Adrenal gland (tissue), 12 donors: ENCODE data around the gene IMP3. TPM values are rescaled to one million over a fixed set of nuclear protein-coding genes. Genes with fewer than 3 reads are reported as not detected.

Experiments used
- DNase-seq, 7 donors: peaks; one replicate each; pipeline ENCODE4 v3.0.0-alpha.2; 2019 to 2020
- H3K27ac ChIP-seq, 5 donors: fragments of 200-600 bp; sonication (generic) in 4 of 5; 1 replicate in 3 of 5; 2 replicates in 2 of 5; pipeline versions ENCODE4 v1.5.1 to v1.8.0; 2016 to 2020; ENCODE audit warnings: mild to moderate bottlenecking in 1 of 5
- H3K27me3 ChIP-seq: fragments of 200-600 bp; 2 replicates; pipeline ENCODE4 v1.8.0; 2021
- H3K36me3 ChIP-seq, 2 donors: fragments of 200-600 bp; replicated peaks in 1 of 2; 1 replicate in 1 of 2; 2 replicates in 1 of 2; pipeline versions ENCODE4 v1.5.1 to v1.8.0; 2018 to 2022
- H3K4me1 ChIP-seq, 2 donors: fragments of 200-600 bp; replicated peaks in 1 of 2; 1 replicate in 1 of 2; 2 replicates in 1 of 2; pipeline versions ENCODE4 v1.5.1 to v1.8.0; 2018 to 2021
- H3K4me3 ChIP-seq, 4 donors: fragments of 200-600 bp; sonication (generic) in 3 of 4; one replicate each; pipeline ENCODE4 v1.5.1; 2016 to 2018
- H3K9me3 ChIP-seq, 3 donors: fragments of 200-600 bp; sonication (generic) in 1 of 3; replicated peaks in 1 of 3; 1 replicate in 2 of 3; 2 replicates in 1 of 3; pipeline versions ENCODE4 v1.5.1 to v1.8.0; 2016 to 2021
- CTCF ChIP-seq, 6 experiments: fragments of 450-650 bp in 4 of 6; fragments of 200-600 bp in 2 of 6; sonication (generic) in 1 of 6; IDR thresholded peaks; 1 replicate in 5 of 6; 2 replicates in 1 of 6; pipeline versions ENCODE4 v1.5.1 to v1.8.0; 2016 to 2021; ENCODE audit warnings: antibody characterized with exemption in 6 of 6, mild to moderate bottlenecking in 2 of 6, moderate library complexity in 1 of 6
- POLR2A ChIP-seq, 2 donors: fragments of 450-650 bp; IDR thresholded peaks; one replicate each; pipeline ENCODE4 v1.6.1; 2017; ENCODE audit warnings: antibody characterized with exemption in 2 of 2, mild to moderate bottlenecking in 2 of 2, moderate library complexity in 1 of 2
- WGBS, 4 donors: extraction: QIAGEN DNeasy Blood & Tissue Kit in 2 of 4; methylation state at CpG; one replicate each; pipeline versions ENCODE4 v1.1.5 to v1.1.7; 2013 to 2017; 5-methylcytosine and 5-hydroxymethylcytosine counted together
- intact Hi-C, 2 donors: fragments of 100-400 bp; cut with DNase I; formaldehyde crosslinking; loops; one replicate each; pipeline versions ENCODE4 v1.14.1 to v1.15.0; 2022 to 2023
- polyA plus RNA-seq, 3 donors: library from polyadenylated mRNA; stranded (reverse); fragments of 200-250 nt in 2 of 3; fragments of 350-450 nt in 1 of 3; fragmentation: Illumina TruSeq in 1 of 3; extraction: RNeasy Lipid Tissue Mini Kit (QIAGEN cat#74804) in 1 of 3; gene quantifications; one replicate each; pipeline ENCODE4 v1.2.3, GENCODE V29; 2013 to 2014
- total RNA-seq, 9 donors: library from RNA; depleted of rRNA in 4 of 9; stranded (reverse); fragments of >200 nt in 4 of 9; fragments of 120-200 nt in 1 of 9; fragmentation: NEBNext Ultra II Directional in 1 of 9; extraction: Animal tissue kit (Norgen Biotek cat#: 25700) in 1 of 9; gene quantifications; one replicate each; pipeline versions ENCODE4 v1.1.0 to v1.2.4, GENCODE V29; 2013 to 2023
- donor health status: healthy with polysubstance abuse.
- donor health status: Bipolar disorder and iron deficiency.
- donor health status: DM: yes; HTN: yes; CAD: no.
- donor health status: DM: no; HTN: no; CAD: no.
- donor health status: DM: no; HTN: no; CAD: no.
- donor health status: DM: yes; HTN: yes; CAD: no.

IMP3 gene
- total and polyA plus RNA-seq, 12 donors = 49.8 to 161 (median 84.0) TPM

GRCh38 chr15:75672646-75673425 is 32.8 kb upstream of the IMP3 start:
- 58 to 68% (median 64%) methylated on average over 5 to 14 of the region's 14 CpGs for WGBS, 4 donors
- H3K27ac ChIP-seq = peak overlapping the region in 2 of 5 donors; percentile 60 to 73
- no peaks in the 10 kb centered on the region for H3K36me3 ChIP-seq
- intact Hi-C loops = no loop called here
- H3K4me1 ChIP-seq = peaks cover 0 to 8% of the 10 kb centered on the region in 2 donors
- no peaks in the 10 kb centered on the region for H3K9me3 ChIP-seq
- no peaks in the 10 kb centered on the region for H3K27me3 ChIP-seq
- TF ChIP-seq POLR2A (IDR thresholded peaks at IDR 0.05) (no peak), CTCF (IDR thresholded peaks at IDR 0.05) (no peak)
- H3K4me3 ChIP-seq = no peak overlapping the region
- no peak for DNase-seq

GRCh38 chr15:75671730-75672602 is 31.9 kb upstream of the IMP3 start:
- Histone ChIP-seq H3K27ac (no peak overlapping the region), H3K4me1 (peaks cover 0 to 8% of the 10 kb centered on the region in 2 donors), H3K9me3 (no peaks in the 10 kb centered on the region), H3K27me3 (no peaks in the 10 kb centered on the region), H3K4me3 (no peak overlapping the region), H3K36me3 (no peaks in the 10 kb centered on the region)
- no peak for TF ChIP-seq CTCF (IDR thresholded peaks at IDR 0.05)
- no peak for DNase-seq
- intact Hi-C loops = no loop called here
- WGBS, 4 donors = 71 to 83% (median 74%) methylated on average over 3 to 11 of the region's 11 CpGs

- 79 to 90% (median 84%) methylated on average over 5 to 6 of the region's 6 CpGs for WGBS, 4 donors
- intact Hi-C loops = no loop called here
- Histone ChIP-seq H3K27me3 (no peaks in the 10 kb centered on the region), H3K4me1 (peaks cover 0 to 14% of the 10 kb centered on the region in 2 donors), H3K27ac (no peak overlapping the region), H3K36me3 (no peaks in the 10 kb centered on the region), H3K9me3 (no peaks in the 10 kb centered on the region), H3K4me3 (no peak overlapping the region)
- no peak for TF ChIP-seq CTCF (IDR thresholded peaks at IDR 0.05)
- TF ChIP-seq POLR2A (IDR thresholded peaks at IDR 0.05) = no peak
- no peak for DNase-seq
Measured at GRCh38 chr15:75669879-75670212, 29.8 kb upstream of the IMP3 start.

GRCh38 chr15:75669191-75669878 is 29.3 kb upstream of the IMP3 start:
- TF ChIP-seq CTCF (IDR thresholded peaks at IDR 0.05) (no peak), POLR2A (IDR thresholded peaks at IDR 0.05) (no peak)
- Histone ChIP-seq H3K4me3 (no peak overlapping the region), H3K9me3 (no peaks in the 10 kb centered on the region), H3K4me1 (peaks cover 0 to 14% of the 10 kb centered on the region in 2 donors), H3K36me3 (no peaks in the 10 kb centered on the region), H3K27me3 (no peaks in the 10 kb centered on the region), H3K27ac (no peak overlapping the region)
- intact Hi-C loops = no loop called here
- WGBS, 4 donors = 67 to 86% (median 83%) methylated on average over 4 to 14 of the region's 14 CpGs
- DNase-seq = no peak
